Superior temporal gyrus (tissue), 1 donor: ENCODE results near the gene SEMA3E.
"Not testable (repeated sequence)": the region's sequence is repeated elsewhere in the genome, so short reads cannot be mapped to it uniquely, and the experiment has no call there.

ENCODE experiments used
- DNase-seq: peaks from one replicate; pipeline ENCODE4 v3.0.0-alpha.2; 2016; ENCODE audit errors: extremely low spot score

Gene SEMA3E

GRCh38 chr7:83486957-83487356 is 162.0 kb downstream of the SEMA3E start:
- DNase-seq, result no peak

GRCh38 chr7:83486536-83486935 is 162.4 kb downstream of the SEMA3E start:
- DNase-seq, result no peak

GRCh38 chr7:83484826-83485225 is 164.1 kb downstream of the SEMA3E start:
- DNase-seq, result no peak

GRCh38 chr7:83484266-83484665 is 164.7 kb downstream of the SEMA3E start:
- DNase-seq, result no peak

GRCh38 chr7:83478616-83479015 is 170.3 kb downstream of the SEMA3E start:
- DNase-seq, result no peak

- DNase-seq, result no peak
Observed at GRCh38 chr7:83476511-83477050, 172.4 kb downstream of the SEMA3E start.

GRCh38 chr7:83475420-83475819 is 173.5 kb downstream of the SEMA3E start:
- no peak for DNase-seq

GRCh38 chr7:83472376-83472775 is 176.6 kb downstream of the SEMA3E start:
- no peak for DNase-seq

- DNase-seq, result no peak
Observed at GRCh38 chr7:83469491-83469890, 179.4 kb downstream of the SEMA3E start.

- no peak for DNase-seq
Observed at GRCh38 chr7:83469076-83469475, 179.9 kb downstream of the SEMA3E start.

GRCh38 chr7:83468251-83468739 is 180.6 kb downstream of the SEMA3E start:
- DNase-seq, result peak; percentile 88

GRCh38 chr7:83467493-83467892 is 181.4 kb downstream of the SEMA3E start:
- no peak for DNase-seq

GRCh38 chr7:83466956-83467355 is 182.0 kb downstream of the SEMA3E start:
- no peak for DNase-seq

GRCh38 chr7:83466187-83466923 is 182.6 kb downstream of the SEMA3E start:
- DNase-seq, result no peak

GRCh38 chr7:83465643-83466042 is 183.3 kb downstream of the SEMA3E start:
- DNase-seq, result no peak

- not testable (repeated sequence) for DNase-seq
Observed at GRCh38 chr7:83461820-83462219, 187.1 kb downstream of the SEMA3E start.

GRCh38 chr7:83459930-83460653 is 188.8 kb downstream of the SEMA3E start:
- not testable (repeated sequence) for DNase-seq

- not testable (repeated sequence) for DNase-seq
Observed at GRCh38 chr7:83459101-83459929, 189.6 kb downstream of the SEMA3E start.

- no peak for DNase-seq
Observed at GRCh38 chr7:83457022-83457892, 191.7 kb downstream of the SEMA3E start.

- no peak for DNase-seq
Observed at GRCh38 chr7:83456413-83456812, 192.5 kb downstream of the SEMA3E start.

GRCh38 chr7:83455612-83456011 is 193.3 kb downstream of the SEMA3E start:
- DNase-seq, result no peak
